ENCODE data around the gene CAPRIN2.

DNA sequence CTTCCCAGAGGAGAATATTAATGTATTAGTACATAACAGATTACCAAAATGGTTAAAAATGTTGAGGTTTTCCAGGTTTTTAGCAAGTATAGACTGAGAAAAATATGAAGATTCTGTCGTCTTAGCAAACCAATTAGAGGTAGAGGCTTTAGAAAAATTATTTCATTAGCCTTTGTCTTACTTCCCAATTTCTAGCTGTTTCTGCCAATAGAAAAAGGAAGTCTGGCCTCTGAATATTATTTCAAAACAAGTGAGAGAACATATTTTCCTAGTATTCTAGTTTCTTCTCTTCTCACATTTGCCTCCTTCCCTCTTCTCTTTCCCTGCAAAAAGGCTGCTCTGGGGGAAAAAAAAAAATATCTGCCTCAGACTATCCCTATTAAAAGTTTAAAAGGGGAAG is 75.5 kb downstream of the CAPRIN2 start:
- TF ChIP-seq, protein P1, sequence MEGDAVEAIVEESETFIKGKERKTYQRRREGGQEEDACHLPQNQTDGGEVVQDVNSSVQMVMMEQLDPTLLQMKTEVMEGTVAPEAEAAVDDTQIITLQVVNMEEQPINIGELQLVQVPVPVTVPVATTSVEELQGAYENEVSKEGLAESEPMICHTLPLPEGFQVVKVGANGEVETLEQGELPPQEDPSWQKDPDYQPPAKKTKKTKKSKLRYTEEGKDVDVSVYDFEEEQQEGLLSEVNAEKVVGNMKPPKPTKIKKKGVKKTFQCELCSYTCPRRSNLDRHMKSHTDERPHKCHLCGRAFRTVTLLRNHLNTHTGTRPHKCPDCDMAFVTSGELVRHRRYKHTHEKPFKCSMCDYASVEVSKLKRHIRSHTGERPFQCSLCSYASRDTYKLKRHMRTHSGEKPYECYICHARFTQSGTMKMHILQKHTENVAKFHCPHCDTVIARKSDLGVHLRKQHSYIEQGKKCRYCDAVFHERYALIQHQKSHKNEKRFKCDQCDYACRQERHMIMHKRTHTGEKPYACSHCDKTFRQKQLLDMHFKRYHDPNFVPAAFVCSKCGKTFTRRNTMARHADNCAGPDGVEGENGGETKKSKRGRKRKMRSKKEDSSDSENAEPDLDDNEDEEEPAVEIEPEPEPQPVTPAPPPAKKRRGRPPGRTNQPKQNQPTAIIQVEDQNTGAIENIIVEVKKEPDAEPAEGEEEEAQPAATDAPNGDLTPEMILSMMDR (IDR thresholded peaks at IDR 0.05) = no peak
- no peak for TF ChIP-seq POLR2A (IDR thresholded peaks at IDR 0.05)
